HepG2 (cell line): ENCODE results near the gene FGA. TPM values are rescaled to one million over a fixed set of nuclear protein-coding genes. Genes with fewer than 3 reads are reported as not detected.
A peak's percentile ranks its signal among the peaks of the same experiment; 100 is the strongest.

ENCODE experiments used
- ATRX ChIP-seq: sonication (generic); formaldehyde crosslinking; IDR thresholded peaks from 2 replicates; pipeline ENCODE4 v1.4.0; 2020; ENCODE audit warnings: missing genetic modification reagents, borderline replicate concordance
- CCDC6 ChIP-seq: sonication (generic); formaldehyde crosslinking; IDR thresholded peaks from 2 replicates; pipeline ENCODE4 v1.8.1; 2022; ENCODE audit warnings: mild to moderate bottlenecking, missing genetic modification reagents, moderate library complexity
- CSRNP2 ChIP-seq: sonication (generic); formaldehyde crosslinking; conservative IDR thresholded peaks from 2 replicates; pipeline ENCODE4 v1.8.0; 2022; ENCODE audit warnings: low read depth, missing genetic modification reagents
- DRAP1 ChIP-seq: IDR thresholded peaks from 2 replicates; pipeline ENCODE4 v1.6.1; 2016; ENCODE audit warnings: missing genetic modification reagents, missing compliant biosample characterization
- ELF3 ChIP-seq: IDR thresholded peaks from 2 replicates; pipeline ENCODE4 v1.6.1; 2016; ENCODE audit warnings: missing genetic modification reagents, missing compliant biosample characterization
- MEF2D ChIP-seq: sonication (generic); formaldehyde crosslinking; IDR thresholded peaks from 2 replicates; pipeline ENCODE4 v1.5.1; 2020; ENCODE audit warnings: mild to moderate bottlenecking, missing genetic modification reagents
- MEIS2 ChIP-seq: sonication (generic); formaldehyde crosslinking; IDR thresholded peaks from 2 replicates; pipeline ENCODE4 v1.9.0; 2021; ENCODE audit warnings: mild to moderate bottlenecking, missing genetic modification reagents
- MIER3 ChIP-seq: IDR thresholded peaks from 2 replicates; pipeline ENCODE4 v1.6.1; 2016; ENCODE audit warnings: missing compliant biosample characterization, borderline replicate concordance
- RBM22 ChIP-seq: fragments of 200-400 bp; formaldehyde crosslinking; optimal IDR thresholded peaks from 2 replicates; pipeline ENCODE3; 2017; ENCODE audit warnings: mild to moderate bottlenecking, low read length, moderate library complexity
- SRSF9 ChIP-seq: fragments of 200-400 bp; formaldehyde crosslinking; IDR thresholded peaks from 2 replicates; pipeline ENCODE4 v1.6.1; 2018; ENCODE audit warnings: borderline replicate concordance, mild to moderate bottlenecking, low read depth, low read length; ENCODE audit not compliant: insufficient read depth, poor library complexity, severe bottlenecking
- TAF1 ChIP-seq: sonication (generic); formaldehyde crosslinking; IDR thresholded peaks from 2 replicates; pipeline ENCODE4 v1.4.0; 2020; ENCODE audit warnings: missing genetic modification reagents
- TCF7 ChIP-seq: sonication (generic); IDR thresholded peaks from 2 replicates; pipeline ENCODE4 v1.6.1; 2016; ENCODE audit warnings: antibody characterized with exemption, low read depth
- XRCC5 ChIP-seq: fragments of 200-400 bp; formaldehyde crosslinking; optimal IDR thresholded peaks from 2 replicates; pipeline ENCODE3; 2017; ENCODE audit warnings: mild to moderate bottlenecking, low read length
- ZFP36 ChIP-seq: fragments of 150-350 bp; IDR thresholded peaks from 2 replicates; pipeline ENCODE4 v1.6.1; 2018; ENCODE audit warnings: borderline replicate concordance, low read length, low read depth; ENCODE audit not compliant: partially characterized antibody
- ZNF180 ChIP-seq: sonication (generic); formaldehyde crosslinking; IDR thresholded peaks from 2 replicates; pipeline ENCODE4 v1.4.0; 2020; ENCODE audit warnings: low read depth, missing genetic modification reagents, borderline replicate concordance
- ZNF264 ChIP-seq: sonication (generic); formaldehyde crosslinking; IDR thresholded peaks from 2 replicates; pipeline ENCODE4 v1.4.0; 2020; ENCODE audit warnings: missing genetic modification reagents
- ZNF432 ChIP-seq: sonication (generic); formaldehyde crosslinking; IDR thresholded peaks from 2 replicates; pipeline ENCODE4 v1.5.0; 2020; ENCODE audit warnings: missing genetic modification reagents, mild to moderate bottlenecking, borderline replicate concordance
- ZNF460 ChIP-seq: sonication (generic); formaldehyde crosslinking; IDR thresholded peaks from 2 replicates; pipeline ENCODE4 v1.5.1; 2020; ENCODE audit warnings: missing genetic modification reagents, mild to moderate bottlenecking, borderline replicate concordance
- ZNF543 ChIP-seq: sonication (generic); formaldehyde crosslinking; IDR thresholded peaks from 2 replicates; pipeline ENCODE4 v1.4.0; 2020; ENCODE audit warnings: mild to moderate bottlenecking, missing genetic modification reagents
- ZNF597 ChIP-seq: sonication (generic); formaldehyde crosslinking; IDR thresholded peaks from 2 replicates; pipeline ENCODE4 v1.5.0; 2020; ENCODE audit warnings: missing genetic modification reagents
- ZNF598 ChIP-seq: sonication (generic); formaldehyde crosslinking; IDR thresholded peaks from 2 replicates; pipeline ENCODE4 v1.5.1; 2020; ENCODE audit warnings: mild to moderate bottlenecking, missing genetic modification reagents, borderline replicate concordance
- ZNF761 ChIP-seq: sonication (generic); formaldehyde crosslinking; conservative IDR thresholded peaks from 2 replicates; pipeline ENCODE4 v1.4.0; 2020; ENCODE audit warnings: mild to moderate bottlenecking, missing genetic modification reagents
- ZNF878 ChIP-seq: sonication (generic); formaldehyde crosslinking; IDR thresholded peaks from 2 replicates; pipeline ENCODE4 v1.8.1; 2023; ENCODE audit warnings: mild to moderate bottlenecking, missing genetic modification reagents, moderate library complexity
- polyA plus RNA-seq, 8 experiments: library from polyadenylated mRNA; depleted of rRNA in 3 of 8; stranded (reverse) in 7 of 8; unstranded in 1 of 8; fragments of >200 nt; fragmentation: Illumina TruSeq in 4 of 8; extraction: Trizol in 4 of 8; gene quantifications; 2 replicates each; pipeline versions ENCODE4 v1.2.1 to v1.2.3, GENCODE V29; 2011 to 2016; ENCODE audit warnings: low read depth in 4 of 8, missing spikeins in 1 of 8, mixed read lengths in 1 of 8; ENCODE audit not compliant: insufficient read depth in 1 of 8
- total RNA-seq, 5 experiments: library from RNA; depleted of rRNA; stranded (reverse); fragments of >200 nt; fragmentation: Illumina TruSeq; extraction: Trizol; gene quantifications; 2 replicates each; pipeline ENCODE4 v1.2.3, GENCODE V29; 2016; ENCODE audit warnings: low read depth in 1 of 5
- TF ChIP-seq, protein P1 (sequence below): sonication (generic); formaldehyde crosslinking; IDR thresholded peaks from 2 replicates; pipeline ENCODE4 v1.8.1; 2022; ENCODE audit warnings: mild to moderate bottlenecking, missing genetic modification reagents
- TF ChIP-seq, protein P2 (sequence below): sonication (generic); formaldehyde crosslinking; IDR thresholded peaks from 2 replicates; pipeline ENCODE4 v1.4.0; 2020; ENCODE audit warnings: mild to moderate bottlenecking, low read depth, missing genetic modification reagents

FGA gene
- total and polyA plus RNA-seq, 2 of the 13 experiments (the other 11 are each of a cell fraction or from before 2014, with no cell fraction given), result 640 to 1,523 TPM

DNA sequence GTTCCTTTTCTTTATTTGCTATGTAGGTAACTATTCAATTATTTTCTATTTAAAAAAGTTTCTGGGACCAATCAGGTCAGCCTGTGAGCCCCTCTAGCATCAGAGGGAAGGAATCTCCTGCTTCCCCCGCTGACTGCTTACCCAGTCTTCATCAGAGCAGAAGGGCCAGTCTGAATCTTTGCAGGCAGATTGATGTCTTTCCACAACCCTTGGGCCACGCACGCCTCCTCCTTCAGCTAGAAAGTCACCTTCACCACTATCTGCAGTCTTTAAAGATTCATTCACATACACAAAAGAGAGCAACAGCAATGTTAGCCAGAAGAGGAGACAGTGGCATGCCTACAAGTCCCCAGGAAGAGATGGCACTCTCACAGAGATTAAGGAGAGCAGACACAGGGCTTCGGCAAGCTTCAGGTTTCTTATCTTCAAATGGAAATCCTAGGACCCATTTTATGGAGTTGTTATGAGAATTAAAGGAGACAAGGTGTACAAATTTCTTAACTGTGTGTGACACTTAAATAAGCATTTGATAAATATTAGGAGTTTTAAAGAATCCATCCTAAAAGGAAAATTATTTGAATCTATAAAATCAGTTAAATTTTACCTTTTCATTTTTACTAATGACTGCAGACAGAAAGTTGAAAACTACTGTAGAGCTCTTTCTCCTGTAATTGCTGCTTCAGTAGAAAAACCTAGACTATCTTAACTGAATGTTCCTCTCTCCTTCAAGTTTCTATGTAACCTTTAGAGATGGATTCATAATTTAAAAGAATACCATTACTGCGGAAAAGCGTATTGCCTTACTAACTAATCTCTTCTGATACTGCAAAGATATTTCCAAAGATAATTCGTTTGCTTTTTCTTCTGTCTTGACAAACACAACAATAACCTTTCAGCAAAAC, 995 bp downstream of the FGA start (continued):
- TF ChIP-seq ZNF597 (CRISPR knock-in tag), result no peak
- TF ChIP-seq MIER3, result no peak
- no peak for TF ChIP-seq TCF7
- TF ChIP-seq ZNF761, result 0 out of 2 replicates have a peak, but pooled peaks have one; percentile 52
- 0 out of 2 replicates have a peak, but pooled peaks have one; percentile 34 for TF ChIP-seq ZNF543 (CRISPR knock-in tag)
- no peak for TF ChIP-seq ZNF460 (CRISPR knock-in tag)
- no peak for TF ChIP-seq CSRNP2 (CRISPR knock-in tag)
- TF ChIP-seq ATRX (CRISPR knock-in tag), result no peak
- TF ChIP-seq ZNF598, result no peak
- TF ChIP-seq ZNF432 (CRISPR knock-in tag), result no peak
- TF ChIP-seq MEF2D (CRISPR knock-in tag), result no peak
- no peak for TF ChIP-seq ELF3 (CRISPR knock-in tag)
- no peak for TF ChIP-seq SRSF9
- TF ChIP-seq, protein P1, sequence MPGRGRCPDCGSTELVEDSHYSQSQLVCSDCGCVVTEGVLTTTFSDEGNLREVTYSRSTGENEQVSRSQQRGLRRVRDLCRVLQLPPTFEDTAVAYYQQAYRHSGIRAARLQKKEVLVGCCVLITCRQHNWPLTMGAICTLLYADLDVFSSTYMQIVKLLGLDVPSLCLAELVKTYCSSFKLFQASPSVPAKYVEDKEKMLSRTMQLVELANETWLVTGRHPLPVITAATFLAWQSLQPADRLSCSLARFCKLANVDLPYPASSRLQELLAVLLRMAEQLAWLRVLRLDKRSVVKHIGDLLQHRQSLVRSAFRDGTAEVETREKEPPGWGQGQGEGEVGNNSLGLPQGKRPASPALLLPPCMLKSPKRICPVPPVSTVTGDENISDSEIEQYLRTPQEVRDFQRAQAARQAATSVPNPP, result peak; percentile 58; the same call in 1 of the 2 replicates
- no peak for TF ChIP-seq MEIS2 (CRISPR knock-in tag)
- no peak for TF ChIP-seq ZNF264 (CRISPR knock-in tag)
- TF ChIP-seq, protein P2, sequence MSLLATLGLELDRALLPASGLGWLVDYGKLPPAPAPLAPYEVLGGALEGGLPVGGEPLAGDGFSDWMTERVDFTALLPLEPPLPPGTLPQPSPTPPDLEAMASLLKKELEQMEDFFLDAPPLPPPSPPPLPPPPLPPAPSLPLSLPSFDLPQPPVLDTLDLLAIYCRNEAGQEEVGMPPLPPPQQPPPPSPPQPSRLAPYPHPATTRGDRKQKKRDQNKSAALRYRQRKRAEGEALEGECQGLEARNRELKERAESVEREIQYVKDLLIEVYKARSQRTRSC (CRISPR knock-in tag), result 0 out of 2 replicates have a peak, but pooled peaks have one; percentile 32
- TF ChIP-seq DRAP1 (CRISPR knock-in tag), result 0 out of 2 replicates have a peak, but pooled peaks have one; percentile 11
- no peak for TF ChIP-seq ZFP36
- peak; percentile 89 for TF ChIP-seq RBM22
- TF ChIP-seq ZNF180 (CRISPR knock-in tag), result no peak
- peak; percentile 23; the same call in 1 of the 2 replicates for TF ChIP-seq TAF1
- peak; percentile 32; the same call in 1 of the 2 replicates for TF ChIP-seq CCDC6
- TF ChIP-seq XRCC5, result no peak
- TF ChIP-seq ZNF878, result no peak
